Fibroblast of skin of left biceps (primary cell): Measurements from ENCODE around the gene RFX1.
"Not testable (repeated sequence)": the region's sequence is repeated elsewhere in the genome, so short reads cannot be mapped to it uniquely, and the experiment has no call there.

Experiments
- DNase-seq, 2 experiments: peaks; one replicate each; pipeline ENCODE4 v3.0.0-alpha.2; 2013; ENCODE audit warnings: low read depth in 2 of 2

RFX1 gene

DNA sequence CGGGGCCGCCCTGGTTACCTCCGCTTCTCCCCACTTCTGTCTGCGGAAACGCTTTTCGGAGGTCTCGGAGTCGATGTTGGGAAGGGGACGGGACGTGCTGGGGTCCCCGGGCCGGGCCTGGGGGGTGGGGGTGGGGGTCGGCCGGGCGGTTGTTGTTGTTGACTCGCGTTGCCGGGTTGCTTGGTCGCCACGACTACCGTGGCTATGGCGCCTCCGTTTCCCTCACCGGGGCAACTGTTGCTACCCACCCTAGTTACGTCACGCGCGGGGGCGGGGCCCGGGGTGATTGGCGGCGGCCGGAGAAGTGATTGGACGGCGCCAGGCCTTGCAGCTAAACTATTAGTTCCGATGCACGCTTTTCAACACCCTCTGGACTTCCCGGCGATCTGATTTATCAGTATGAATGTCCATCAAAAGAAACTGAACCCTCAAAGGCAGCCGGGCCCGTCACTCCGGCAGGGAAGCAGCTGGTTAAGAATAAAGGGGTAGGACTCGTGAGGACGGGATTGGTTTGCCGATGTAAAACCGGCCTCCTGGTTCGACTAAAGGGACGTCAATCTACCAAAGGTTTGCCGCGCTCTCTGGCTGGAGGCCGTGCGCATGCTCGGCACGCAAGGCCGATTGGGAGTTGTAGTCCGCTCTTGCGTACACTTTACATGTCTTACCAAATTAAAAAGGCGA, at the start of gene RFX1:
Gene RFX1, minus strand, starts transcription at position 236 of the 681 bp plus-strand sequence. CDS start 12,477 bp downstream, outside the sequence.
- DNase-seq, result peak; percentile 100

DNA sequence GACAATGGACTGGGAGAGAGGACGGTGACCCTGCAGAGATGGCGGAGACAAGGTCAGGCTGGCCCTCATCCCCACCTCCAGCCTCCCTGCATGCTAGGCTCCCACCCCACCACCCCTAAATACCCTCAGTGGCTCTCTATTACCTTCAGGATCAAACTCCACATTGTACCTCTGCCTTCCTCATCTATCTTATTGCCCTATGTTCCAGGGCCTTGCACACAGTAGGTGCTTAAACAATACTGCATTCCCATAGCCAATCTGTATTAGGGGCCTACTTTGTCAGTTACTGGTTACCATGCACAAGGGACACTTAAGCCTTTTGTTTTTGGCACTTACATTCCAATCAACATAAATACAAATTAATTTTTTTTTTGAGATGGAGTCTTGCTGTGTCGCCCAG, 49.3 kb upstream of the RFX1 start:
- DNase-seq, result no peak

DNA sequence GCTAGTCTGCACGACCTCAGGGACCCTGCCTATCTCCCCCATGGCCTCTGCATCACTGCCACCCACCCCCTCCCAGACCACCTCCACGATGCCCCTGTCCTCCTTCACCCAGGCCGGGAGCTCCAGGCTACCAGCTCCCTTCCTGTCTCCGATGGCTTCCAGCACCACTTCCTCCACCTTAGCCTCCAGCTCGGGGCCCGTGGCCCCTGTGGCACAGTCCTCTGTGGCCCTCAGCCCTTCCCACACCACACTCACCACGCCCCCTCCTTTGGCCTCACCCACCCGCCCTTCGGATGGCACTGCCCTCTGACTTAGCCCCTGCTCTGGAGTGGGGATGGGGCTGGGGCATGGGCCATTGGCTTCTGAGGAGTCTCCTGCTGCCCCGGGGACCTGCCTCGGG, 48.6 kb upstream of the RFX1 start:
- DNase-seq, result no peak

- no peak for DNase-seq
Measured at GRCh38 chr19:14054099-14054498, 48.0 kb upstream of the RFX1 start.

DNA sequence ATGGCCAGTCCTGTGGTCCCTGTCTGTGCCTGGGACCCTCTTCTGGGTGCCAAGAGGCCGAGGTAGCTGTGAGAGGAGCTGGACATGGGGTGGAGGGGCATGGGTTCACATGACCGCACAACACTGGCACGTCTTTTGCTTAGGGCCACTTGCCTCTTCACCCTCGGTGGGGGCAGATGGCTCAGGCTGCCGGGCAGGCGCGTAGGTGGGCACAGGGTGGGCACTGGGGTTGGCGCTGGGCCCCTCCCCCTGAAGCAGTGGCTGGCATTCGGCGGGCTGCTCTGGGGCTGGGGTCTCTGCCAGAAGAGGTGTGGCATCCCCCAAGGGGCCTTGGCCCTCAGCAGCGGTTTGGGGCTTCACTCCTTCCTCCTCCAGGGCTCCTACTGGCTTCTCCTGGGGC, 47.4 kb upstream of the RFX1 start:
- no peak for DNase-seq

- no peak for DNase-seq
Measured at GRCh38 chr19:14053032-14053431, 46.9 kb upstream of the RFX1 start.

DNA sequence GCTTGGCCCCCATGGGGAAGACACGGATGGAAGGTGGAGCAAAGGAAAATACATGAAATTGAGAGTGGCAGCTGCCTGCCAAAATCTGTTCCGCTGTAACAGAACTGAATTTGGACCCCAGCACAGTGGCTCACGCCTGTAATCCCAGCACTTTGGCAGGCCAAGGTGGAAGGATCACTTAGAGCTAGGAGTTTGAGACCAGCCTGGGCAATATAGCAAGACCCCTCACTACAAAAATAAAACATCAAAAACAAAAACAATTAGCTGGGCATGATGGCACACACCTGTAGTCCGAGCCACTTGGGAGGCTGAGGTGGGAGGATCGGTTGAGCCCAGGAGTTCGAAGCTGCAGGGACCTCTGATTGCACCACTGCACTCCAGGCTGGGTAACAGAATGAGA, 46.4 kb upstream of the RFX1 start:
- DNase-seq, result no peak

DNA sequence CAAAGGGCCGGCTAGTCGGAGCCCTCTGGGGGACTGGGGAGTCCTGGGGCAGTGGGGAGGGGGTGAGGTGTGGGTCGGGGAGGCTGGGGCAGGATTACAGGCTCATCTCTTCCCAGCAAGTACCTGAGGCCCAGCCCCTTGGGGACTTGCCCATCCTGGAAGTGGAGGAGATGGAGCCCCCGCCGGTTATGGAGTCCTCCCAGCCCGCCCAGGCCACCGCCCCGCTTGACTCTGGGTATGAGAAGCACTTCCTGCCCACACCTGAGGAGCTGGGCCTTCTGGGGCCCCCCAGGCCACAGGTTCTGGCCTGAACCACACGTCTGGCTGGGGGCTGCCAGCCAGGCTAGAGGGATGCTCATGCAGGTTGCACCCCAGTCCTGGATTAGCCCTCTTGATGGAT, 45.9 kb upstream of the RFX1 start:
- DNase-seq, result no peak

DNA sequence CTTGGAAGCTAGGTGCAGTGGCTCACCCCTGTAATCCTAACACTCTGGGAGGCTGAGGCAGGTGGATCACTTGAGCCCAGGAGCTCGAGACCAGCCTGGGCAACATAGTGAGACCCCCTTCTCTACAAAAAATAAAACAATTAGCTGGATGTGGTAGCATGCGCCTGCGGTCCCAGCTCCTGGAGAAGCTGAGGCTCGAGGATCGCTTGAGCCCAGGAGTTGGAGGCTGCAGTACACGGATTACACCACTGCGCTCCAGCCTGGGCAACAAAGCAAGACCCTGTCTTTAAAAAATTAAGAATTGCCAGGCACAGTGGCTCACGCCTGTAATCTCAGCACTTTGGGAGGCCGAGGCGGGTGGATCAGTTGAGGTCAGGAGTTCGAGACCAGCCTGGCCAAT, 44.8 kb upstream of the RFX1 start:
- not testable (repeated sequence) for DNase-seq

DNA sequence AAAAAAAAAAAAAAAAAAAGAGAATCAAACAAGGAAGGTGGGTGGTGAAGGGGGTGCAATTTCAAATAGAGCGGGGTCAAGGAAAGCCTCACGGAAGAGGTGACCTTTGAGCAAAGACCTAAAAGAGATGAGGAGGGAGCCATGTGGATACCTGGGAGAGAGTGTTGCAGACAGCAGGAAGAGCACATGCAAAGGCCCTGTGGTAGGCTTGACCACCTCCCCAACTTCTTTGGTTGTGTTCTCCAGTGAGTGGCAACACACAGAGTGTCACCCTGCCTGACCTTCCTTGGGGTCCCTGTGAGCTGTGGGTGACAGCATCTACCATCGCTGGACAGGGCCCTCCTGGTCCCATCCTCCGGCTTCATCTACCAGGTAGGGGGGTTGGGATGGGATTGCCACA, 44.4 kb upstream of the RFX1 start:
- DNase-seq, result no peak

GRCh38 chr19:14048443-14049153, 42.5 kb upstream of the RFX1 start:
- DNase-seq, result no peak

GRCh38 chr19:14047866-14048265, 41.7 kb upstream of the RFX1 start:
- not testable (repeated sequence) for DNase-seq

DNA sequence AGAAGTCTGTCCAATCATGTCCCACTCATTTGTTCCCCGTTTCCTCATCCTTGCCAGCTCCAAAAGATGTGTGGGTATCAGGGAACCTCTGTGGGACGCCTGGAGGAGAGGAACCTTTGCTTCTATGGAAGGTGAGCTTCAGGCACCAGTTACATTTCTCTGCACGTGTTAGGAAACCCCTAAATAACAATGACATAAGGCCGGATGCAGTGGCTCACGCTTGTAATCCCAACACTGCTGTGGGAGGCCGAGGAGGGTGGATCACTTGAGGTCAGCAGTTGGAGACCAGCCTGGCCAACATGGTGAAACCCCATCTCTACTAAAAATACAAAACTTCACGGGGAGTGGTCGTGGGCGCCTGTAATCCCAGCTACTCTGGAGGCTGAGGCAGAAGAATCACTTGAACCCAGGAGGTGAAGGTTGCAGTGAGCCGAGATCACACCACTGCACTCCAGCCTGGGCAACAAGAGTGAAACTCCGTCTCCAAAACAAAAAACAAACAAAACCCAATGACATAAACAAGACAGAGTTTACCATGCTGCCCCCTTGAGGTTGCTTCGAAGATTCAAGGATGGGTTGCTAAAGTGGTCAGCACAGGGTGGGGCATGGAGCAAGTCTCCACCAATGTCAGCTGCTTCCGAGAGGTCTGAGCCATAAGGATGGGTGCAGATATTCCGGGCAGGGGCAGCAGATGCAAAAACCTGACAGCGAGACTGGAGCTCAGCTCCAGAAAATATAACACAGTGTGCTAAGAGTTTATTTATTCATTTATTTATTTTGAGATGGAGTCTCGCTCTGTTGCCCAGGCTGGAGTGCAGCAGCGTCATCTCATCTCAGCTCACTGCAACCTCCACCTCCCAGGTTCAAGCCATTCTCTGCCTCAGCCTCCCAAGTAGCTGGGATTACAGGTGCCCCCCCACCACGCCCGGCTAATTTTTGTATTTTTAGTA, 36.8 kb upstream of the RFX1 start:
- DNase-seq, result peak in 1 of 2 experiments; percentile 4

- no peak for DNase-seq
Measured at GRCh38 chr19:14039181-14039580, 33.1 kb upstream of the RFX1 start.

DNA sequence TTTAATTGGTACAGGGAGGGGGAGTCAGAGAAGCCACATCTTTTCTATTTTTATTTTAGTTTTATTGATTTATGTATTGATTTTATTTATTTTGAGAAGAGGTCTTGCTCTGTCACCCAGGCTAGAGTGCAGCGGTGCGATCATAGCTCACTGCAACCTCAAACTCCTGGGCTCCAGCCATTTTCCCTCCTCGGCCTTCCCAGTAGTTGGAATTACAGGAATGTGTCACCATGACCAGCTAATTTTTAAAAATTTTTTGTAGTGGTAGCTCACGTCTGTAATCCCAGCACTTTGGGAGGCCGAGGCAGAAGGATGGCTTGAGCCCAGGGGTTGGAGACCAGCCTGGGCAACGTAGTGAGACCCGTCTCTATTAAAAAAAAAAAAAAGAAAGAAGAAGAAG, 29.6 kb upstream of the RFX1 start:
- no peak for DNase-seq

DNA sequence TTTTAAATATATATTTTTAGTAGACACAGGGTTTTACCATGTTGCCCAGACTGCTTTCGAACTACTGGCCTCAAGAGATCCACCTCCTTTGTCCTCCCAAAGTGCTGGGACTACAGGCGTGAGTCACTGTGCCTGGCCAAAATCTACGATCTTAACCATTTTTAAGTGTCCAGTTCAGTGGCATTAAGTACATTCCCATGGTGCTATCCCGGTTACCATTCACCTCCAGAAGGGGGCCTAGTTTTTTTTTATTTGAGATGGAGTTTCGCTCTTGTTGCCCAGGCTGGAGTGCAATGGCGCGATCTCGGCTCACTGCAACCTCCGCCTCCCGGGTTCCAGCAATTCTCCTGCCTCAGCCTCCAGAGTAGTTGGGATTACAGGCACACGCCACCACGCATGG, 29.0 kb upstream of the RFX1 start:
- not testable (repeated sequence) for DNase-seq

- DNase-seq, result no peak
Measured at GRCh38 chr19:14033946-14034345, 27.8 kb upstream of the RFX1 start.

- DNase-seq, result peak; percentile 17 to 23
Measured at GRCh38 chr19:14031719-14032480, 25.8 kb upstream of the RFX1 start, which contains the start of gene IL27RA. Gene IL27RA (plus strand): TSS chr19:14031762. CDS start chr19:14031873, 111 bp downstream.

DNA sequence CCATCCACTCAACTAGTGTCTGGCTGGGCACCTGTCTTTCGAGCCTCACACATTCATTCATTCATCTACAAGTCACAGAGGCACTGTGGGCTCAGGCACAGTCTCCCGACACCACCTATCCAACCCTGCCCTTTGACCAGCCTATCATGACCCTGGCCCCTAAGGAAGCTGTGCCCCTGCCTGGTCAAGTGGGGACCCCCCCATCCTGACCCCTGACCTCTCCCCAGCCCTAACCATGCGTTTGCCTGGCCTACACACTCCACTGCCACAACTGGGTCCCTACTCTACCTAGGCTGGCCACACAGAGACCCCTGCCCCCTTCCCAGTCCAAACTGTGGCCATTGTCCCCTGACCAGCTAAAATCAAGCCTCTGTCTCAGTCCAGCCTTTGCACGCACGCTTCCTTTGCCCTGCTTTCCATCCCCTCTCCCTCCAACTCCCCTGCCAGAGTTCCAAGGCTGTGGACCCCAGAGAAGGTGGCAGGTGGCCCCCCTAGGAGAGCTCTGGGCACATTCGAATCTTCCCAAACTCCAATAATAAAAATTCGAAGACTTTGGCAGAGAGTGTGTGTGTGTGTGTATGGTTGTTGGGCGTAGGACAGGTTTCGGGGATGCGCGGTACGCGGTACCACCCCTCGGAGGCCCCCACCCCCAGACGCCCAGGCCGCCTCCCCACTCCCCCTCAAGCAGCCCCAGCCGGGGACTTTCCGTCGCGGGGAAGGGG, 25.0 kb upstream of the RFX1 start:
- DNase-seq, result no peak

GRCh38 chr19:14028901-14029300, 22.8 kb upstream of the RFX1 start:
- DNase-seq, result no peak
